ENCODE results near the gene ZNF559. TPM values are rescaled to one million over a fixed set of nuclear protein-coding genes. Genes with fewer than 3 reads are reported as not detected.

ZNF559 gene
- total RNA-seq, 1 experiment from 2014 or later: 19.7 TPM

GRCh38 chr19:9348253-9348652 is 24.3 kb downstream of the ZNF559 start:
- H3K9me3 Mint-ChIP-seq: peaks cover 85 to 93% of the 10 kb centered on the region in 2 experiments

More at GRCh38 chr19:9348253-9348652, 24.3 kb downstream of the ZNF559 start:
- H3K23me2 ChIP-seq (ENCODE audit: insufficient read length, low read depth, low read length, poor library complexity, severe bottlenecking): no peaks in the 10 kb centered on the region
- no peak overlapping the region for H3K14ac ChIP-seq (ENCODE audit: insufficient read depth, low read length)
- no peaks in the 10 kb centered on the region for H3K27me3 ChIP-seq (ENCODE audit: insufficient read depth, low read length)
- no peaks in the 10 kb centered on the region for H3K4me1 Mint-ChIP-seq
- no peak overlapping the region for H2BK12ac ChIP-seq (ENCODE audit: insufficient read length, low read depth, low read length)
- no peaks in the 10 kb centered on the region; the same call in 1 of the 2 replicates for H3K27me3 Mint-ChIP-seq (ENCODE audit: low read depth)
- no peaks in the 10 kb centered on the region for H3K79me2 ChIP-seq (ENCODE audit: insufficient read depth, low read length)
- no peak overlapping the region for H3K4me3 Mint-ChIP-seq
- H4K8ac ChIP-seq (replicated peaks; ENCODE audit: insufficient read length, low read depth, low read length): no peak overlapping the region
- no peak overlapping the region for H4K5ac ChIP-seq (ENCODE audit: insufficient read length, low read depth, low read length)
- H3K36me3 Mint-ChIP-seq (ENCODE audit: insufficient read depth in 1 of 3, low read depth in 3 of 3): peaks cover 75 to 86% (median 75%) of the 10 kb centered on the region in 3 experiments
- peaks cover 82% of the 10 kb centered on the region for H3K9me3 ChIP-seq (ENCODE audit: control insufficient read depth, low read depth, low read length)
- H3K9ac ChIP-seq (ENCODE audit: extremely low read depth, insufficient read length, low read length): no peak overlapping the region
- WGBS (ENCODE audit: extremely low coverage, insufficient read length, low lambda C conversion rate): no CpG with 5 or more reads among the region's 3 CpGs
- no peak overlapping the region for H2AK5ac ChIP-seq (ENCODE audit: insufficient read length, low read length)
- H4K91ac ChIP-seq (ENCODE audit: insufficient read length, low read depth, low read length): no peak overlapping the region
- no peaks in the 10 kb centered on the region for H3K4me1 ChIP-seq (ENCODE audit: insufficient read depth, low read length)
- no peak overlapping the region for H3K18ac ChIP-seq (ENCODE audit: insufficient read length, low read depth, low read length)
- no peak overlapping the region for H2BK20ac ChIP-seq (ENCODE audit: low read depth, low read length, poor library complexity, severe bottlenecking)
- no peak overlapping the region for H2BK120ac ChIP-seq (ENCODE audit: low read depth, low read length, poor library complexity, severe bottlenecking)
- no peaks in the 10 kb centered on the region for H3K79me1 ChIP-seq (ENCODE audit: insufficient read depth, low read depth, low read length, poor library complexity, severe bottlenecking)
- no peak overlapping the region for H3K4me2 ChIP-seq (ENCODE audit: insufficient read depth, insufficient read length, low read length)
- H2BK5ac ChIP-seq (ENCODE audit: insufficient read length, low read length): no peak overlapping the region
- no peak for TF ChIP-seq CTCF (conservative IDR thresholded peaks at IDR 0.05)
- H2BK15ac ChIP-seq (ENCODE audit: low read depth, low read length): no peak overlapping the region
- no peak overlapping the region for H3K27ac ChIP-seq (ENCODE audit: insufficient read length, low read depth, low read length)
- no peak overlapping the region for H3T11ph ChIP-seq (ENCODE audit: low read length)
- no peak for DNase-seq
- H2AFZ ChIP-seq (ENCODE audit: low read length): no peak overlapping the region
- no peaks in the 10 kb centered on the region for H4K20me1 ChIP-seq (ENCODE audit: control insufficient read depth, insufficient read depth, insufficient read length)
- no peak overlapping the region for H3K27ac Mint-ChIP-seq
- no peak overlapping the region for H3K23ac ChIP-seq (ENCODE audit: insufficient read length, low read depth, low read length)
- no peak overlapping the region for H3K56ac ChIP-seq (ENCODE audit: insufficient read length, low read depth, low read length)
- H3K4ac ChIP-seq (ENCODE audit: low read depth, low read length): no peak overlapping the region

All from H9 (cell line).